Raji (cell line): ENCODE data around the gene MEF2B.

Experiments used
- POLR2A ChIP-seq: IDR thresholded peaks from 2 replicates; pipeline ENCODE4 v1.6.1; 2011; ENCODE audit warnings: low read depth, low read length, control low read depth; ENCODE audit not compliant: insufficient read depth

MEF2B gene

GRCh38 chr19:19121371-19121770 lies 48.7 kb downstream of the MEF2B start:
- TF ChIP-seq POLR2A, result no peak

- no peak for TF ChIP-seq POLR2A
These were observed 49.5 kb downstream of the MEF2B start for GRCh38 chr19:19120308-19121231.

GRCh38 chr19:19119325-19120237 lies 50.5 kb downstream of the MEF2B start:
- TF ChIP-seq POLR2A, result no peak

- TF ChIP-seq POLR2A, result no peak
These were observed 54.1 kb downstream of the MEF2B start for GRCh38 chr19:19115954-19116353.

GRCh38 chr19:19113040-19113626 lies 56.9 kb downstream of the MEF2B start:
- TF ChIP-seq POLR2A, result no peak

- TF ChIP-seq POLR2A, result no peak
These were observed 58.0 kb downstream of the MEF2B start for GRCh38 chr19:19111967-19112580.

- no peak for TF ChIP-seq POLR2A
These were observed 58.8 kb downstream of the MEF2B start for GRCh38 chr19:19111136-19111835.

- no peak for TF ChIP-seq POLR2A
These were observed 59.5 kb downstream of the MEF2B start for GRCh38 chr19:19110410-19111135.

GRCh38 chr19:19109601-19110000 lies 60.5 kb downstream of the MEF2B start:
- TF ChIP-seq POLR2A, result no peak

- TF ChIP-seq POLR2A, result no peak
These were observed 62.4 kb downstream of the MEF2B start for GRCh38 chr19:19107654-19108053.

- no peak for TF ChIP-seq POLR2A
These were observed 64.0 kb downstream of the MEF2B start for GRCh38 chr19:19106056-19106551.

- no peak for TF ChIP-seq POLR2A
These were observed 64.6 kb downstream of the MEF2B start for GRCh38 chr19:19105365-19106055.

GRCh38 chr19:19103167-19103566 lies 66.9 kb downstream of the MEF2B start:
- TF ChIP-seq POLR2A, result no peak
